ENCODE results near the gene USP8.
"Not testable (repeated sequence)": the region's sequence is repeated elsewhere in the genome, so short reads cannot be mapped to it uniquely, and the experiment has no call there.

The USP8 gene

GRCh38 chr15:50424066-50424890 is at the start of gene USP8:
TSS of gene USP8 (plus strand) at chr15:50424405. CDS start at chr15:50439074, 14,669 bp downstream.
- peak; percentile 97 for DNase-seq (ENCODE audit: low spot score)
- peak within 1 kb of the TSS; percentile 89 to 93 for H3K27ac ChIP-seq
- peak within 1 kb of the TSS; percentile 87 for H3K4me3 ChIP-seq
- TF ChIP-seq CTCF (IDR thresholded peaks at IDR 0.05): no peak

GRCh38 chr15:50377867-50378751 is 46.1 kb upstream of the USP8 start:
- no peak for DNase-seq (ENCODE audit: low spot score)
- Histone ChIP-seq H3K4me3 (no peak overlapping the region), H3K27ac (no peak overlapping the region)
- no peak for TF ChIP-seq CTCF (IDR thresholded peaks at IDR 0.05)

GRCh38 chr15:50378776-50379175 is 45.4 kb upstream of the USP8 start:
- Histone ChIP-seq H3K4me3 (no peak overlapping the region), H3K27ac (no peak overlapping the region)
- TF ChIP-seq CTCF (IDR thresholded peaks at IDR 0.05): no peak
- DNase-seq (ENCODE audit: low spot score): no peak

GRCh38 chr15:50379413-50379812 is 44.8 kb upstream of the USP8 start:
- not testable (repeated sequence) for H3K27ac ChIP-seq

GRCh38 chr15:50380089-50380488 is 44.1 kb upstream of the USP8 start:
- DNase-seq (ENCODE audit: low spot score): no peak
- Histone ChIP-seq H3K4me3 (no peak overlapping the region), H3K27ac (no peak overlapping the region)
- TF ChIP-seq CTCF (IDR thresholded peaks at IDR 0.05): no peak

More at GRCh38 chr15:50379413-50379812, 44.8 kb upstream of the USP8 start:
- DNase-seq (ENCODE audit: low spot score); H3K4me3 ChIP-seq: not testable (repeated sequence)

- no peak for DNase-seq (ENCODE audit: low spot score)
- no peak overlapping the region for H3K4me3 ChIP-seq
- H3K27ac ChIP-seq: no peak overlapping the region
- TF ChIP-seq CTCF (IDR thresholded peaks at IDR 0.05): no peak
Observed at GRCh38 chr15:50381438-50381837, 42.8 kb upstream of the USP8 start.

- not testable (repeated sequence) for H3K27ac ChIP-seq; DNase-seq (ENCODE audit: low spot score); H3K4me3 ChIP-seq
Observed at GRCh38 chr15:50382408-50382807, 41.8 kb upstream of the USP8 start.

Measured in coronary artery (tissue), 2 donors.